Activated CD4-positive, alpha-beta T cell treated with anti-CD3 and anti-CD28 coated beads, Interleukin-10, Interleukin-2, amounts not matched to agents 100 ng/mL and 50 ng/mL, durations not matched to agents 16 hours and 8 hours (primary cell): ENCODE measurements around the gene DNM1.
"Not testable (repeated sequence)": the region's sequence is repeated elsewhere in the genome, so short reads cannot be mapped to it uniquely, and the experiment has no call there.

ENCODE experiments used
- DNase-seq: peaks from one replicate; pipeline ENCODE4 v3.0.0-alpha.2; 2020

Gene DNM1

DNA sequence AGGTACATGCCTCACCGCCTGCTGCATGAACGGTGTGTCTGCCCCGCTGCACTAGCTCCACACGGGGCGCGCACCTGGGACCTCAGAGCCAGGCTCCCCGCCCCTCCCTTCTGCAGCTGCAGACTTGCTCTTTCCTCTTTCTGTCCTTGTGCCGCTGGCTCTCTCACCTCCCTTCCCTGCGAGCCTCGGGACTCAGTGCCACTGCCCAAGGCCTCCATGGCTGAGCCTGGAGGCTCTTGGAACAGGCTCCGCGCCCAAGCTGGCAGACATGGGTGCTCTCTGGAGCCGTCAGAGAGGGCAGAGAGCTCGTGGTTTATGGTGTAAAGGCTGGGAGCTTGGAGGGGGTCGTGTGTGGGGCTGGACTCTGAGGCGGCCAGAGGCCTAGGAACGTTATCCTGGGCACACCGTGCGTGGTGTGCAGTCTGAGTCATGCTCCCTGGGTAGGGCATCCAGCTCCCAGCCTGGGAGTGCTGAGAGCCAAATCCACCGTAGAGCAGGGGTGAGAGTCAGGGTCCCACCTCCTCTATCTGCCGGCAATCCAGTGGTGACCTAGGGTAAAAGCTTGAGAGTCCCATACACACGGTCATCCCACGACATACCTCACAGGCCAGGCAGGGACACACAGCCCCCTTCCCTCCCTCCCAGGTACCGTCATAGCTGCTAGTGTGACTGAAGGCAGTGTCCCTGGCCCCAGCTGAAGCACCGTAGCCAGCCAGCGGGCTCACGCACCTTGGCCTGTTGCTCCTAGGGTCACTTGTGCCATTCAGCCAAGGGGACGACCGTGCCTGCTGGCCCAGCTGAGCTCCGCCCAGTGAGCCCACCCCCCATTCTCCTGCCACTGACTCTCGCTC, 50.2 kb downstream of the DNM1 start:
- DNase-seq, result no peak

DNA sequence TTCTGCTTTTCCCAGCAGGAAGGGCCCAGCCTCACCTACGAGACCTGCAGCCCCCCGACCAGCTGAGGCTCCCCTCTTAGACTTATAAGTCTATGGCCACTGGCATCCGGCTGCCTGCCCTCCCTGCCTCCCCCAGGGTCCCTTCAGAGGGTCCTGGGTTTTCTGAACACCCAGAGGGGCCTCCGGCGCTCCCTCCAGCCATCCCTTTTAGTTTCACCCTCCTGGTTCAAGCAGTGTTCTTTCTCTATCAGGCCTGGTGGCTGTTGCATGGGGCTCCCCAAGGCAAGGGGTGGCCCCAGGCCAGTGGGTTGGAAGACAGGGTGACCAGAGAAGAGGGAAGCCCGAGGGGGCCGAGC, 50.8 kb downstream of the DNM1 start:
- no peak for DNase-seq

DNA sequence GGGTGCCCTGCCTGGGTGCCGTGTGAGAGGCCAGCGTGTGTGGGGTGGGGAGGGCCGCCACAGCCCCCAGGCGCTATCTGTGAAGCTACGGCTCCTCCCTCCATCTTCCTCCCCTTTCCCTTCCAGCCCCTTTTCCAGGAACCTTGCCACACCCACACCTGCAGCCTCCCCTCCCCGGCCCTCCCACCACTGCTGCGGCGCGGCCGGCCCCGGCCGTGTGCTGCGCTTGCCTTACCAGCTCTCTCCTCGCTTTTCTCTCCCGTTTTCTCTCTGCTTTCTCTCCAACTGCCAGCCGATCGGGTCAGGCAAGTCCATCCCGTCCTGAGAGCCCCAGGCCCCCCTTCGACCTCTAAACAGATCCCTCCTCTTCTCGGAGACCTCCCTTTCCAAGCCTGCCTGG, 51.2 kb downstream of the DNM1 start:
- DNase-seq, result no peak

DNA sequence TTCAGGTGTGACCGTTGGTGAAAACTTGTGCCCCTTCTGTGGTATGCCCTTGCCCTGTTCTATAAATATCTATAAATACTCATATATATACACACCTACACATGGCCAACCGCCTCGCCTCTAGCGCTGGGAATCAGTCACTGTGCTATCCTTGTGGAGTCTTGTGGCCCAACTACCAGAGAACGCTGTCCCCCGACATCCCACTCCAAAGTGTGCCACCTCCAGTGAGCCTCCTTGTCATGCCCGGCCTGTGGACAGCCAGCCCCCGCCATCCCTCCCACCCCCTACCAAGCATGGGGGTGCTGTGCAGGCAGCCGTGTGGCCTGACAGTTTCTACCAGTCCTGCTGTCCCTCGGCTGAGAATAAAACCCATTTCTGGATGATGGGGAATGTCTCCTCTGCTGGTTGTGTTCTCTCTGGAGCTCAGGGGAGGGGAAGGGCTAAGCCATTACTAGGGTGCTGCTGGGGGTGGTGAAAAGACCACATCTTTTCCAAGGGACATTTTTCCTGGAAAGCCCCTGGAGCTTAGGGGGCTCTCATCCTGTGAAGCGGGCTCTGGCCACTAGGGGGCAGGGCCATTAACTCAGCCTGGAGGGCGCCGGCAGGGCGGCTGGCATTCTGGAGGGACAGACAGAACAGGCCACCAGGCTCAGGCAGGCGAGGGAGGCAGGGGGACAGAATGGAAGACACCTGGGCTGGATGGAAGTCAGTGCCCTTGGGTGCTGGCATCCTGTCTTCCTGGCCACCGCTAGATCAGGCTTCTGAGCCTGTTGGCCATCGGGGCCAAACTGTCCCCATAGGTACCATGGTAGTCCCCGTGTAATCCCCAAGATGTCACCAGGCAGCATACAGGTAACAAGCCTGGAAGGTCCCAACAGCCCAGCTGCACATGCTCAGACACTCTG, 51.9 kb downstream of the DNM1 start:
- peak; percentile 60 for DNase-seq

DNA sequence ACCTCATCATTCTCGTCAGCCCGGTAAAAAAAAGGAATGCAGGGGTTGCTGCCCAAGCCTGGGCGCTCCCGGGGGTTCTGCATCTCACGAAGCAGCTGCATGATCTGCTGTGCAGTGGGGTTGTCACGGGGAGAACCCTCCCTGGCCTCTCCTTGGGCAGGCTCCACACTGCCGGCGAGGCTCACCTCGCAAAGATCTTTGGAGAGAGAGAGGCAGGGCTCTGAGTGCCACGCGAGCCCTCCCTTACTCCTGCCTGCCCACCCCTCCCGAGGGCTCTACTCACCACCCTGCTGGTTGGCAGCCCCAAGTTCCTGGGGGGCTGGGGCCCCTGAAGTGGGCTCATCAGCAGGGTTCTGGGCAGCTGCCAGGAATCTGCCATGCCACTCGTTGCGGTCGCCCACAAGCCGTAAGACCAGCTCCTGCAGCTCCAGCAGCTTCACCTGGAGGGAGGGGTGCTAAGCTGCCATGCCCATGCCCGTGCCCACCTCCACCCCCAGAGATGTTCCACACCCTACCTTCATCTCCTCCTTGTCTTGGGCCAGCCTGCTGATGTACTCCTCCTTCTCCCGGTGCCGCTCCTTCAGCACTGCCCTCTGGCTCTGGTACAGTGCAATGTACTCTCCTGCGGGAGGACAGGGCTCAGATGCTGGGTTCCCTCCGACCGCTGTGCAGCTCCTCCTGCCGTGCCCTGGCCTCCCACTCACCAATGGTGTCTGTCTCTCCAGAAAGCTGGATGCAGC, 54.1 kb downstream of the DNM1 start:
- DNase-seq, result no peak

DNA sequence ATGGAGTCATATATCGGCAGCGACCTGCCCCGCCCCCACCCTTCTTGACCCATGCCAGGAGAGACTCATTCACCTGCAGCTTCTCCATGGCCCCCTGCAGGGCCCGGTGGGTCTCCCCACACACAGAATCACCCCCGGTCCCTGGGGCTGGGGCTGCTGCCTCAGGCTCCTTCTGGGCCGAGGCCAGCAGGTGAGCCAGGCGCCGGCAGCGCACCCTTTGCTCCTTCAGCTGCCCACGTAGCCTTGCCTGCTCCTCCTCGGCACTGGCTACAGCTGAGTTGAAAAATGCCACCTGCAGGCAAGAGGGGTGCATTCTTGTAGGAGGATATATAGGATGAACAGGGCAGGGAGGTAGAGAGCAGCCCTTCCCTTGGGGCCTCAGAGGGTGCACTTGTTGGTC, 54.7 kb downstream of the DNM1 start:
- no peak for DNase-seq

DNA sequence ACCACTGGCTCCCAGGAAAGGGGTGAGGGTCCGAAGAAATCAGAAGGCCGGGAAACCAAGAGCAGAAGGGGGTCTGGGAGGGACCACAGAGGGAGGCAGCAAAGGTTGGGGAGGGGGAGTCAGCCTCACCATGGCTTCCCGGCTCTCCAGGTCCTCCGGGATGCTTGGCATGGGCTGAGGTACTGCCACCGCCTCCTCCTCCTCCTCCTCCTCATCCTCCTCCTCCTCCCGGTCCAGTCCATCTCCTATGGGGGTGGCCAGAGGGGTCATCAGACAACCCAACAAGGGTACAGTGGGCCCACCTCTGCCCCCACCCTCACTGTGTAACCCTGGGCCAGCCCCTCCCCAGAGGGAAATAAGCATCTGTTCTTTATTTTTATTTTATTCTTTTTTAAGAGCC, 55.1 kb downstream of the DNM1 start:
- no peak for DNase-seq

DNA sequence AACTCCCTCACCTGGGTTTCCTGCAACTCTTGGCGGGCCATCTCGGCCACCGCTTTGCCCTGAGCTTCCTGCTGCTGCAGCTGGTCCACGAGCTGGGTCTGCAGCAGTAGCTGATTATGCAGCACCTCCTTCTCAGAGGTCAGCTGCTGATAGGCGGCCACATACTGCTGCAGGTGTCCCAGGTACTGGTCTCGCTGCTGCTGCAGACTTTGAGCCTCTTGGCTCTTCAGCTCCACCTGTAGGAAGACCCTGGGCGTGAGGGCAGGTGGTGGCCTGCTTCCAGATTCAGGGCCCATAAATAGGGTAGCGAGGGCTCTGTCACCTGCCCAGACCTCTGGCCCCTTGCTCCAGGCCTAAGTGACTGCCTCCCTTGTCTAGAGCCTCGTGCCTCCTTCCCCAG, 56.0 kb downstream of the DNM1 start:
- no peak for DNase-seq

DNA sequence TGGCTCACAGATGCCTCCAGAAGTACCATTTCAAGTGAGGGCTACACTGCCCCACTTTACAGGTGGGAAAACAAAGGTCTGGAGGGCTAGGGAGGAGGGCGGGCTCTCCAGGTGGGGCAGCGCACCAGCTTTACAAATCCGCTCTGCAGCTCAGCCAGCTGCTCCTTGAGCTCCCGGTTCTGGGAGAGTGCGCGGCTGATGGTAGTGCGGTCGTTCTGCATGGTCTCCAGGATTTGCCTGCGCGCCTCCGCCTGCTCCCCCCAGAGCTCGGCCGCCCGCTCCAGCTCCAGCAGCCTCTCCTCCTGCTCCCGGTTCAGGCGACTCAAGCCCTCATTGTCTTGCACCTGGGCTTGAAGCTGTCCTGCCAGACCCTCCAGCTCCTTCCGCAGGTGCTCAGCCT, 57.2 kb downstream of the DNM1 start:
- DNase-seq, result no peak

DNA sequence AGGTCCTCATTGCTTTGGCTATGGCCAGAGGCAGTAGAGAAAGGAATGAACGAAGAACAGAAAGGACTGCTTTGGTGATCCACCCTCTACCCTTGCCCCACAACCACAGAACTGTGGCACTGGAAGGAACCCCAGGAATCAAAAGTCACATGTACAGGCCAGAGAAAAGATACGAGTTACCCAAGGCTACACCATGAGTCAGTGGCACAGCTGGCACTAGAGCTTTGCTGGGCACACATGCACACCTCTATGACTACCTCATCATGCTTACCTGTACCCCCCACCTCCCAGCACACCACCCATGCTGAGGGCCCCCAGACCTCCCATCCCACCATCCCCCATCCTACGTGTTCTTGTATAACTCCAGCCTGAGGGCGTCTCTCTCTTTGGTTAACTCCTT, 59.5 kb downstream of the DNM1 start:
- no peak for DNase-seq

DNA sequence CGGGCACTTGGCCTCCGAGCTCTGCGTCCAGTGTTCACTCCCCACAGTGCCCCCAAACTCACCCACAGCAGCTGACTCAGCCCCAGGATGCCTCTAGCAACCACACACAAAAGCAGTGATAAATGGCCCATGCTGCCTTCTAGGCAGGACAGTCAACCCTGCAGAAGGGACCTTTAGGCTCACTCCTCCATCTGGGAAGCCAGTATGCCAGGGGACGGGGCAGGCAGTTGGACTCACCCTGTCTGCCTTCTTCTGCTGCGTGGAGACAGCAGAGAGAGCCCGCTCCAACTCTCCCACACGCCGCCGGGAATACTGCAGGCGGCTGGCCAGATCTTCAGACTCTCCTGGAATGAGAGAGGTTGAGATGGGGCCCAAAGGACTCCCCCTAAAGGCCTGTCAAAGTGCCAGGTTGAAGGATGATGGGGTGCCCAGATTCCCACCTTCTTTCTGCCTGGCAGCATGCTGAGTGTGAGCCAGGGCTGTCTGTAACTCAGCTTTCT, 62.2 kb downstream of the DNM1 start:
- DNase-seq, result no peak

DNA sequence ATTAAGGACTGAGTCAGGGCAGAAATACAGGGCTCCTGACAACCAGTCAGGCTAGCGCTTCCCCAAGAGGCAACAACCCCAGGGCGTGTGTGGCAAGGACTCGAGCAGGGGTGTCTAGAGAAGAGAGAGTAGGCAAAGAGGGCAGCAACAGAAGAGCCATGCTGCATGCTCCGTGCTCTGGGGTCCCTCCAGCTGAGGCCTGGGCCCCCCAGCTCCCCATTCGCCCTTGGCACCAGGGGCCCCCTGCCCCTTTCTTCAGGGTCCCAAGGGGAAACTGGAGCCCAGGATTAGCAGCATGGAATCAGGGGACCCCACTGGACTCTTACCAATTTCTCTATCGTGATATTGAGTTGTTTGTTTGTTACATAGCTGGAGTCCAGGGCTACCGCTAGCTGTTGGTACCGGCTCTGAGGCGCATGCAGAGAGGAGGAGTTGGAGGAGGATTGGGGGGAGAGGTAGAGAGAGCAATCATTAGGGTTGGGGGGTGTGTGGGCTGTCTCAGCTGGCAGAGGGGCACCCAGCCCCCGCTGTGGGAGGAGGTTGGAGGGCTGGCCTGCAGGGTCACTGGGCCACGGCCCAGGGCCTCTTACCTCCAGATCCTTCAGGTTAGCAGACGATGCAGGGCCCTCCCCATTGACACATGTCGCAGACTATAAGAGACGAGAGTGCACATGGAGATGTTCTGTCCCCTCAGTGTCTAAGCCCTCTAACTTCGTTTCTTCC, 63.9 kb downstream of the DNM1 start:
- no peak for DNase-seq

DNA sequence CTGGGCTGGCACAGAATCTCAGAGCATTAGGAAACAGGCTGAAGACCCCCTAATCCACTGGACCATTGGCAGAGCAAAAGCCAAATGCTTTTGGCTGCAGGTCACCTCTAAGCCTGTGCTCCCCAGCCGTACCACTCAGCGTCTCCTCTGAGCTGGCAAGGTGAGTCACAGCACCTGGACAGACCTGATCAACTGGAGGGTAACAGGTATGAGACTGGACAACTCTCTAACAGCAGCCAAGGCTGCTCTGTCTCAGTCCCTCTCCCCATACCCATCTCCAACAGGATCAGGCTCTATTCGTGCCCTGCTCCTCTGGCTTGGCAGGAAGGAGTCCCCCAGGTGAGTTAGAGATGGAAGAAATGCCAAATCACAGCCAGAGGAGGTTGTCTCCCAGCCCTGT, 67.9 kb downstream of the DNM1 start:
- DNase-seq, result no peak

DNA sequence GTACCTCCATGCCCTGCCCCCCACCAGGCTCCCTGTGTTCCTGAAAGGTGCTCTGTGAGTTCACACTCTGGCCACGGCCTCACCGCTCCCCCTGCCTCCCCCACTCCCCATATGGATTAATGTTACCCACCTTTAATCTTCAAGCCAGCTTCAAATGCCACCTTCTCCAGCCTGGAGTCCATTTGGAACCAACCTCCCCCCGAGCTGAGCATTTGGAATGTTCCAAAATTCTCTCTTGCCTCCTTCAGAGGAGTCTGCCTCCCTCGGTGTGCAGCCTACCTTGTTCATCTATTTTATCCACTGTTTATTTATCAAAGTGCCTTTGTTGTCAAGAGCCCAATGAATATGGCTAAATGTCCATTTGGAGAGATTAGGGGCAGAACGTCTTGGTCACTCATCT, 68.3 kb downstream of the DNM1 start:
- DNase-seq, result no peak

DNA sequence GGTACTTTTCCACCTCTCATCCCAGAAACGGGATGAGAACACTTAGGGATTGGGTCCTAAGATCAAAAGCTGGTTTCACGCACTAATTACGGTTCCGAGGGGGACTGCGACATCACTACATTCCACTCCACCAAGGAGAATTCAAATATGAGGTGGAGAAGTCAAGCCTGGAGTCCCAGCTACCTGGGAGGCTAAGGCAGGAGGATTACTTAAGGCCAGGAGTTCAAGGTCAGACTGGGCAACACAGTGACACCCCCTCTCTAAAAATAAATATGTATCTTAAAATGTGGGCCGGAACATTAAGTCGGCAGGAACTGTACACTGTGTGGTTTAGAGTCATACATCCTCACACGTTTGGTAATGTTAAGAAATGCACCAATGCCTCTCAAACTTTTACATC, 71.1 kb downstream of the DNM1 start:
- DNase-seq, result no peak

DNA sequence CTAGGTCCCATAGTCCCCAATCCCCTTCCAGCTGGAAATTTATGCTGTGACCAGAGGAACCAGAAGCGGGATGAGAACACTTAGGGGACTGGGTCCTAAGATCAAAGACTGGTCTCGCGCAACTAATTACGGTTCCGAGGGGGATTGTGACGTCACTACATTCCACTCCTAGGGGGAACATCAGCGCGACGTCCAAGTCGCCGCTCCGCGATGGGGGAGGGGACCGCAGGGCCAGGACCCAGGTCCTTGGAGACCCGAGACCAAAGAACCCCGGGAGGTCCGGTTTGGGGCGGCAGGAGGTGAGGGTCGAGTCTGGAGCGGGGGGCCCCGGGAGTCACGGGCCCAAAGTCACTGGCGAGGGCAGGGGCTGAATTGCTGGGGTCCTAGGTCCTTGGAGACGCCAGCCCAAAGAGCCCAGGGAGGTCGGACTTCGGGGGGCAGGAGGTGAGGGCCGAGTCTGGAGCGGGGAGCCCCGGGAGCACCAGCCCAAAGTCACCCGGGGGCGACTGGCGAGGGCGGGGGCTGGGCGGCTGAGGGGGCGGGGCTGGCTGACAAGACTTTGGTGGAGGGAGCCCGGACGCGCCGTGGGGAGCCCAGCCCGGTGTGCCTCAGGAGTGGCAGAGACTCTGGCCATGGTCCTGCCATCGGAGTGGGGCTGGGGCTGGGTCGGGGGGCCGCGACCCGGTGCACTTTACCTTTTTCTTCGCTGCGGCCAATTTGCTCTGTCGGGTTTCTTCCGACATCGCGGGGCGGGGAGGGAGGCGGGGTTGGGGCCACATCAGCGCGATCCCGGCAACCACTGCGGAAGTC, 72.2 kb downstream of the DNM1 start, which contains the start of gene GOLGA2:
Gene GOLGA2, minus strand, starts transcription at position 810 of the 810 bp plus-strand sequence. Its CDS starts 31 bp downstream, at position 779.
- peak; percentile 13 for DNase-seq

DNA sequence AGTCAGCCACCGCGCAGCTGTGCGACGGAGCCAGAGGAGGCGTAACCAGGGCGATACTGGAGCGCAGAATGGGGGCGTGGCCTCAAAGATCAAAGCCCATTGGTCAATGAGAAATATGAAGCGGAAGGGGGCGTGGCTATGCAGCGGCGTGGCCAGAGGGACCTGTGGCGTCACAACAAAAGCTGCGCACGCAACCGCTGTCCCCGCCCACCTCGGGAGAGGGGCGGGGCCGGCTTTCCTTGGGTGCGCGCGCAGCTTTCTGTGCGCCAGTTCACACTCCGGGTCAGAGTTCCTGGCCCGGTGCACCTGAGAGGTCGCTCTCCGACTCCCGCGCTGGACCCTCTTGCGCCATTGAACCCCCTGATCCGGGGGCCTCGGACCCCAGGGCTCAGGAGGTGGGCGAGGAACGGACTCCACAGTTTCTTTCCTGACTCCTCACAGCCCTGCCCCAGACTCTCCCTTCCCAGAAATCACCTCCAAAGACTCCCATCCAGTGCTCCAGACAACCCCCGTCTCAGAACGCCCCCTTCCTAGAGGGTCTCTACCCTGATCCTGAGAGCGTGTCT, 72.9 kb downstream of the DNM1 start, which contains the start of gene SWI5:
Gene SWI5, plus strand, starts transcription at position 269 of the 566 bp plus-strand sequence.
- peak; percentile 100 for DNase-seq

DNA sequence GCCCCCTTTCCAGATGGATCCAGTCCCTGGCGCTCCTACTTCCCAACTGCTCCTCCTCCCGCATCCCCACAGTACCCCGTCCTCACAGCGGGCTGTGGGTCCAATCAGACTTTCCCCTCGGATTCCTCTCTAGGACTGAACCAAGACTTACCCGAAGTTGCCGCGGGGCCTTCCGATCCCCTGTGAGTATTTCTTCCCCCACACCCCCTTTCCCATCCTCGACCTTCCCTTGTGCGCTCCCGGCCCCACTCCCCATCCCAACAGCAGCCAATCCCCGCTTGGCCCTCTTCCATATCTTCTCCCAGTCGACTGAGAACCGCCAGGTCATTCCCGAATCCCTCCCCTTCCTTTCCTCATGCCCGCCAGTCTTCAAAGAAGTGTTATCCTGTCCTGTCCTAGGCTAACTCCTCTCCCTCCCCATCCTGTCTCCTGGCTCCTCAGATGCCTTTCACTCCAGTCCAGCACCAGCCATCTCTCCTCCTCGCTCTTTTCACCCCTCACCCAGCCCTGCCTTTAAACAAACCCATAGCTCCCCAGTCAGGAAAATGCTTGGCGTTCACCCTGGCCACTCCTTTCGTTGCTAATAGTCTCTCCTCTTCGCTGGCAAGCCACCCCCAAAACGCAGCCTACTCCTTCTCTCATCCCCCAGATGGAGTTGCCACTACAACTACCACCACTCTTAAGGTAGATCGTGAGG, 73.5 kb downstream of the DNM1 start:
- DNase-seq, result no peak

DNA sequence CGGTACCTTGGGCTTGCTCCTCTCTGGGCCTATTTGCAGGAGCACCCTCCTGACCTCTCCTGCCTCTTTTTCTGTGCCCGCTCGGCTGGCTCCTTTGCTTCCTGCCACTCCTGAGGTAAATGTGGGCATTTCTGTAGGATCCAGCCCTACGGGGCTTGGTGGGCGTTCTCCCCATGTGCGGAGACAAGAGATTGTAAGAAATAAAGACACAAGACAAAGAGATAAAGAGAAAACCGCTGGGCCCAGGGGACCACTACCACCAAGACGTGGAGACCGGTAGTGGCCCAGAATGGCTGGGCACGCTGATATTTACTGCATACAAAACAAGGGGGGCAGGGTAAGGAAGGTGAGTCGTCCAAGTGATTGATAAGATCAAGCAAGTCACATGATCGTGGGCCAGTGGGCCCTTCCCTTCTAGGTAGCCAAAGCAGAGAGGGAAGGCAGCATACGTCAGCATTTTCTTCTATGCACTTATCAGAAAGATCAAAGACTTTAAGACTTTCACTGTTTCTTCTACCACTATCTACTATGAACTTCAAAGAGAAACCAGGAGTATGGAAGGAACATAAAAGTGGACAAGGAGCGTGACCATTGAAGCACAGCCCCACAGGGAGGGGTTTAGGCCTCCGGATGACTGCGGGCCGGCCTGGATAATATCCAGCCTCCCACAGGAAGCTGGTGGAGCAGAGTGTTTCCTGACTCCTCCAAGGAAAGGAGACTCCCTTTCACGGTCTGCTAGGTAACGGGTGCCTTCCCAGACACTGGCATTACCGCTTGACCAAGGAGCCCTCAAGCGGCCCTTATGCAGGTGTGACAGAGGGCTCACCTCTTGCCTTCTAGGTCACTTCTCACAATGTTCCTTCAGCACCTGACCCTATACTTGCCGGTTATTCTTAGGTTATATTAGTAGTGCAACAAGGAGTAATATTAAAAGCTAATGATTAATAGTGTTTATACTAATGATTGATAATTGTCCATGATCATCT, 76.2 kb downstream of the DNM1 start:
- DNase-seq, result not testable (repeated sequence)
